Tibial nerve (tissue), 4 donors: ENCODE measurements around the gene PRPF18. TPM values are rescaled to one million over a fixed set of nuclear protein-coding genes. Genes with fewer than 3 reads are reported as not detected.

Experiments used
- DNase-seq, 2 donors: peaks; one replicate each; pipeline ENCODE4 v3.0.0-alpha.2; 2019; ENCODE audit warnings: low spot score in 2 of 2
- H3K27ac ChIP-seq, 4 donors: fragments of 200-600 bp; sonication (generic) in 3 of 4; one replicate each; pipeline ENCODE4 v1.5.1; 2017 to 2019; ENCODE audit warnings: mild to moderate bottlenecking in 1 of 4
- H3K27me3 ChIP-seq, 2 donors: fragments of 200-600 bp; sonication (generic) in 1 of 2; one replicate each; pipeline versions ENCODE4 v1.5.1 to v1.6.0; 2017 to 2019
- H3K36me3 ChIP-seq, 3 donors: fragments of 200-600 bp; sonication (generic); one replicate each; pipeline ENCODE4 v1.5.1; 2018 to 2019
- H3K4me1 ChIP-seq, 4 donors: fragments of 200-600 bp; sonication (generic) in 3 of 4; one replicate each; pipeline ENCODE4 v1.5.1; 2017 to 2019
- H3K4me3 ChIP-seq, 4 donors: fragments of 200-600 bp; sonication (generic) in 3 of 4; one replicate each; pipeline ENCODE4 v1.5.1; 2017 to 2019; ENCODE audit warnings: mild to moderate bottlenecking in 1 of 4, moderate library complexity in 1 of 4
- H3K9me3 ChIP-seq, 4 donors: fragments of 200-600 bp; sonication (generic) in 3 of 4; one replicate each; pipeline ENCODE4 v1.5.1; 2017 to 2019
- EP300 ChIP-seq, 2 donors: sonication (generic); formaldehyde crosslinking; IDR thresholded peaks; one replicate each; pipeline ENCODE4 v1.6.1; 2017; ENCODE audit warnings: antibody characterized with exemption in 2 of 2, mild to moderate bottlenecking in 1 of 2
- POLR2A ChIP-seq, 2 donors: fragments of 450-650 bp; IDR thresholded peaks; one replicate each; pipeline ENCODE4 v1.6.1; 2017; ENCODE audit warnings: antibody characterized with exemption in 2 of 2, mild to moderate bottlenecking in 2 of 2, moderate library complexity in 2 of 2
- WGBS, 2 donors: methylation state at CpG; one replicate each; pipeline ENCODE4 v1.1.5; 2018; 5-methylcytosine and 5-hydroxymethylcytosine counted together
- total RNA-seq, 4 donors: library from RNA; depleted of rRNA; stranded (reverse); fragments of >200 nt; gene quantifications; one replicate each; pipeline ENCODE4 v1.1.0, GENCODE V29; 2016
- TF ChIP-seq, protein P1 (sequence below), 5 experiments: fragments of 200-600 bp in 3 of 5; fragments of 450-650 bp in 2 of 5; sonication (generic) in 3 of 5; IDR thresholded peaks; one replicate each; pipeline ENCODE4 v1.5.1; 2016 to 2019; ENCODE audit warnings: antibody characterized with exemption in 5 of 5, mild to moderate bottlenecking in 3 of 5, moderate library complexity in 2 of 5

Gene PRPF18
- total RNA-seq, 4 donors from 2014 or later = 22.9 to 34.3 (median 32.8) TPM

DNA sequence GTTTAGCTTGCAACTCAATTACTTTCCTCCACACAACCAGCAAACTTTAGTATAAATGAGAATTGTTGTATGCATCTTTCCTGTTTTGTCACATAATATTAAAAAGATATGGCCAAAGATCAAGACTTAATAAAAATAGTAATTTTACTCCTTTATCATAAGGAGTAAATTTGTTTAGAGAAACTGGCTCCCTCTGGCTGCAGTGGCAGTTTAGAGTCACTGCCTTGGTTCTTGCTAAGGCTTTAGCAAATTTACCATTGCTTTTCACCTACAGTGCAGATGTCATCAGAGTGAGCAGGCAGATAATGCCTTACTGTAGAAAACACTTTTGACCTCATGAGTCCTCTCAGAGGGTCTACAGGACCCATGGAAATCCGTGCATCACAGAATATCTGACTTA lies 2.6 kb downstream of the PRPF18 start:
- 79 to 84% methylated on average over 1 of the region's 1 CpG for WGBS, 2 donors
- DNase-seq = no peak
- Histone ChIP-seq H3K36me3 (peaks cover 0 to 21% (median 0%) of the 10 kb centered on the region in 3 donors), H3K9me3 (no peaks in the 10 kb centered on the region), H3K4me3 (no peak overlapping the region), H3K4me1 (peaks cover 0 to 26% (median 13%) of the 10 kb centered on the region in 4 donors), H3K27me3 (peaks cover 0 to 14% of the 10 kb centered on the region in 2 donors), H3K27ac (no peak overlapping the region)
- TF ChIP-seq EP300 (IDR thresholded peaks at IDR 0.05) = no peak
- TF ChIP-seq POLR2A (IDR thresholded peaks at IDR 0.05) = no peak
- TF ChIP-seq, protein P1, sequence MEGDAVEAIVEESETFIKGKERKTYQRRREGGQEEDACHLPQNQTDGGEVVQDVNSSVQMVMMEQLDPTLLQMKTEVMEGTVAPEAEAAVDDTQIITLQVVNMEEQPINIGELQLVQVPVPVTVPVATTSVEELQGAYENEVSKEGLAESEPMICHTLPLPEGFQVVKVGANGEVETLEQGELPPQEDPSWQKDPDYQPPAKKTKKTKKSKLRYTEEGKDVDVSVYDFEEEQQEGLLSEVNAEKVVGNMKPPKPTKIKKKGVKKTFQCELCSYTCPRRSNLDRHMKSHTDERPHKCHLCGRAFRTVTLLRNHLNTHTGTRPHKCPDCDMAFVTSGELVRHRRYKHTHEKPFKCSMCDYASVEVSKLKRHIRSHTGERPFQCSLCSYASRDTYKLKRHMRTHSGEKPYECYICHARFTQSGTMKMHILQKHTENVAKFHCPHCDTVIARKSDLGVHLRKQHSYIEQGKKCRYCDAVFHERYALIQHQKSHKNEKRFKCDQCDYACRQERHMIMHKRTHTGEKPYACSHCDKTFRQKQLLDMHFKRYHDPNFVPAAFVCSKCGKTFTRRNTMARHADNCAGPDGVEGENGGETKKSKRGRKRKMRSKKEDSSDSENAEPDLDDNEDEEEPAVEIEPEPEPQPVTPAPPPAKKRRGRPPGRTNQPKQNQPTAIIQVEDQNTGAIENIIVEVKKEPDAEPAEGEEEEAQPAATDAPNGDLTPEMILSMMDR (IDR thresholded peaks at IDR 0.05) = no peak

DNA sequence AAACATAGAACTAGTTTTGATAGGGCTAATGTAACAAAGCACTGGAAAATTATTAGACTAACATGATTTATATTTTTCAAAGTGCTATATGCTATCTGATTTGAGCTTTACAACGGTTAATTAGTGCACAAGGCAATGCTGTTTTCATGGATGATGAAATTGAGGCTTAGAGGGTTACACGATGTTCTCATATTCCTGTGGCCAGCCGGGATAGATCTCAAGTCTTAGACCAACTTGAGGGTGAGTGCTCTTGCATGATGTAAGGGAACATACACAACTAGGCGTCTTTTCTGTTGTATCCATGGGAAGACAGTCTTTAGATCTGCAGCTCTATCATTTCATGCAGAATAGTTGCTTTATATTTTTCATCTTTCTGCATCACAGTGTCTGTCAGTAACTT lies 4.1 kb downstream of the PRPF18 start:
- Histone ChIP-seq H3K4me3 (no peak overlapping the region), H3K4me1 (peaks cover 0 to 30% (median 13%) of the 10 kb centered on the region in 4 donors), H3K27me3 (no peaks in the 10 kb centered on the region), H3K27ac (no peak overlapping the region), H3K36me3 (peaks cover 0 to 21% (median 0%) of the 10 kb centered on the region in 3 donors), H3K9me3 (no peaks in the 10 kb centered on the region)
- TF ChIP-seq, protein P1 (IDR thresholded peaks at IDR 0.05) = no peak
- no peak for TF ChIP-seq EP300 (IDR thresholded peaks at IDR 0.05)
- no peak for TF ChIP-seq POLR2A (IDR thresholded peaks at IDR 0.05)
- WGBS, 2 donors = 76 to 77% methylated on average over 4 of the region's 4 CpGs
- DNase-seq = no peak

DNA sequence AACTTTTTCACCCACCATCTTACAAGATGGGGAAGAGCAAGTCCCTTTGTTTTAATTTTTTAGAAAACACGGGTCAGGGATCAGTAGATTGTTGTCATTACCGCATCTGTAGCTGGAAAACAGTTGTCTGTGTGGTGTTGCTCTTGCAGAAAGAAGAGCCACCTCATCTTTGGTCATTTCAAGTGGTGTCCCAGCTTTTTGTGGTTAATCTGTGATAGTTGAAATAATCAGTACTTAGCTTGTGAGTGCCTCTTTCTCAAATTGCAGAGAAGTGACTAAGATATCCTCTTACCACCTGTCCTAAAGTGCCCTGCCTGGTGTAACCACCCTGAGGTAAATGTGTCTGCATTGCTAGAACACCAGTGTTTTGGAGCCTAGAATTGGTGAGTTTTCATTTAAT lies 5.5 kb downstream of the PRPF18 start:
- 91 to 95% methylated on average over 2 of the region's 2 CpGs for WGBS, 2 donors
- H3K27me3 ChIP-seq = no peaks in the 10 kb centered on the region
- no peak for TF ChIP-seq EP300 (IDR thresholded peaks at IDR 0.05)
- TF ChIP-seq POLR2A (IDR thresholded peaks at IDR 0.05) = no peak
- TF ChIP-seq, protein P1 (IDR thresholded peaks at IDR 0.05) = no peak

DNA sequence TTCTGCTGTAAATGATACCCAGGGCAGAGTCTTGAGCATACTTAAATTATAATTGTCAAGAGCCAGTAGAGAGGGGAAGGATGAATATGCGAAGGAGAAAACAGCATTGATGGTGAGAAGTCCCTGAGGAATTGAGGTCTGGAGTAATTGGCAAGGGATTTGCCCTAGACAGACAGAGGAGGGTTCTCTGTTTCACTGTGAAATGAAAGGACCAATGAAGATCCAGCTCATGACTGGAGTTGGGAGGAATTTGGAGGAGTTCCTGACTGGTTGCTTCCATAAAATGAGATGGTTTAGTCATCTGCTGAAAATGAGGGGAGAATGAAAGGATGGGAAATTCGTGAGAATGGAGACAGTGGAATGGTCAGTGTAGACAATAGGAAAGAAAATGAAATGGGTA lies 6.8 kb downstream of the PRPF18 start:
- H3K4me3 ChIP-seq = no peak overlapping the region
- H3K27me3 ChIP-seq = no peaks in the 10 kb centered on the region
- 84 to 86% methylated on average over 2 of the region's 2 CpGs for WGBS, 2 donors
- H3K27ac ChIP-seq = no peak overlapping the region
- H3K36me3 ChIP-seq = peaks cover 0 to 21% (median 0%) of the 10 kb centered on the region in 3 donors
- H3K9me3 ChIP-seq = no peaks in the 10 kb centered on the region
- peaks cover 0 to 13% (median 3%) of the 10 kb centered on the region in 4 donors for H3K4me1 ChIP-seq
- TF ChIP-seq EP300 (IDR thresholded peaks at IDR 0.05) (no peak), POLR2A (IDR thresholded peaks at IDR 0.05) (no peak)
- TF ChIP-seq, protein P1 (IDR thresholded peaks at IDR 0.05) = no peak
- DNase-seq = no peak

More for the DNA sequence above, 5.5 kb downstream of the PRPF18 start:
- Histone ChIP-seq H3K27ac (no peak overlapping the region), H3K4me1 (peaks cover 0 to 25% (median 12%) of the 10 kb centered on the region in 4 donors), H3K9me3 (no peaks in the 10 kb centered on the region), H3K36me3 (peaks cover 0 to 21% (median 0%) of the 10 kb centered on the region in 3 donors), H3K4me3 (no peak overlapping the region)
- no peak for DNase-seq

DNA sequence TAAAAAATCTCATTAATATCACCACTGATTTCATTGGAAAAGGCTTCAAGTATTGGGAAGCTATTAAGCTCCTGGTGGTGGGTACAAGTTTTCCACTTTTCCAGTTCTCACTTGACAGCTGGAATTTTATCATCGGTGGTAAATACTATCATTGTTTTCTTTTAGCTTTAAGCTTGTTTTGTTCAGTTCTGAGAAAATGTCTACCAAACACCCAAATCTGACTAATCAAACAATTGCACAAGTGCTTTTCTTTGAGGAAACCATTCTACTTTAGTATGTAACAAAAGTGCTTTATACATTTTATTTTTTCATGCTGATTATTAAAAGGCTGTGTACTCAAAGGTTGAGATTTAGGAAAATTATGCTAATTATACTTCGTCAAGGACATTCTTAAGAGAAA lies 7.9 kb downstream of the PRPF18 start:
- TF ChIP-seq POLR2A (IDR thresholded peaks at IDR 0.05) (no peak), EP300 (IDR thresholded peaks at IDR 0.05) (no peak)
- TF ChIP-seq, protein P1 (IDR thresholded peaks at IDR 0.05) = no peak
- H3K36me3 ChIP-seq = peaks cover 0 to 21% (median 0%) of the 10 kb centered on the region in 3 donors
- peaks cover 0 to 8% (median 0%) of the 10 kb centered on the region in 4 donors for H3K4me1 ChIP-seq
- no peak overlapping the region for H3K4me3 ChIP-seq
- no peak overlapping the region for H3K27ac ChIP-seq
- H3K9me3 ChIP-seq = no peaks in the 10 kb centered on the region
- DNase-seq = no peak
- H3K27me3 ChIP-seq = no peaks in the 10 kb centered on the region
- 55 to 56% methylated on average over 2 of the region's 2 CpGs for WGBS, 2 donors
